HG02623 (cell line): Measurements from ENCODE around the gene STK39.

Source experiments
- ATAC-seq: cut with Tn5 transposase; IDR thresholded peaks from one replicate; pipeline ENCODE4 v1.9.1; 2021; ENCODE audit warnings: moderate library complexity; ENCODE audit not compliant: unreplicated experiment

Gene STK39

GRCh38 chr2:168058675-168059074, 188.7 kb downstream of the STK39 start:
- ATAC-seq, result no peak

DNA sequence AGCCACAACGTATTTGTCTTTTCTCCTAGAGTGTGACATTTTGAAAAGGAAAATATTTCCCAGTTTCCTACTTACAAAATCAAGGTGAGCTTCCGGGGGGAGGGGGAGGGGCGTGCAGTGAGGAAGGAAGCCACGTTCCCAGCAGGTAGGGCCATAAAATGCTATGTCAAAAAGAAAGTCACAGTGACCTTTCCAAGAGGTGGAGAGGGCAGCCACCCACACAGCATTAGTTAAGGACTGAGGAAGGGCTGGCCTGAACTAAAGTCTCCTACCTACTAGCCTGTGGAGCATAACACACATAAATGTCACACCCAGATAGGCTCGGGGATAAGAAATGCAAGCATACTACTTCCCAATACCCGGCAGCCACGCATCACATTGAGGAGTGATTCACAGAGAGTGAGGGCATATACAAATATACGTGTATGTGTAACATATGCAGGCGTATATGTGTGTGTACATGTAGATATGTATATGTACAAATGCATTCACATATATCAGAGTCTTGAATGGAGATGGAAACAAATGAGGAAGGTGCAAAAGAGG, 191.1 kb downstream of the STK39 start:
- ATAC-seq, result no peak

GRCh38 chr2:168054657-168055056, 192.7 kb downstream of the STK39 start:
- ATAC-seq, result no peak

- no peak for ATAC-seq
These were observed 193.7 kb downstream of the STK39 start for GRCh38 chr2:168053676-168054075.

DNA sequence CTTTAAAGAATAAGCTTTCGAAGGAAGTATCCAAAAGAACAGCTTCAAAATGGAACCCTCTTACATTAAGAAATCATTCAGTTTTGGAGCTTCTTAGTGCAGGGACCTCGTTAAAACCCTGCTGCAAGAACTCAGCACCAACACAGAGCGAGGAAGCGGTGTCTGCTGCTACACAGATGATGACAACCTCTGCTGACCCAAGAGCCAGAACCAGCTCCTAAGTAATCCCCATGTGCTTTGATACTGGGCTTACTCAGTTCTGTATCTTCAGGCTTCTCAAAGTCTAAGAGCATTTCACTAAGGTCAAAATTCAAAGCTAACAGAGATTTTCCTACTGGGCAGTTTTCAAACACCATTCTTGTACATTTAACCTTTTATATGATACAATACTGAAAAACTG, 194.6 kb downstream of the STK39 start:
- no peak for ATAC-seq

DNA sequence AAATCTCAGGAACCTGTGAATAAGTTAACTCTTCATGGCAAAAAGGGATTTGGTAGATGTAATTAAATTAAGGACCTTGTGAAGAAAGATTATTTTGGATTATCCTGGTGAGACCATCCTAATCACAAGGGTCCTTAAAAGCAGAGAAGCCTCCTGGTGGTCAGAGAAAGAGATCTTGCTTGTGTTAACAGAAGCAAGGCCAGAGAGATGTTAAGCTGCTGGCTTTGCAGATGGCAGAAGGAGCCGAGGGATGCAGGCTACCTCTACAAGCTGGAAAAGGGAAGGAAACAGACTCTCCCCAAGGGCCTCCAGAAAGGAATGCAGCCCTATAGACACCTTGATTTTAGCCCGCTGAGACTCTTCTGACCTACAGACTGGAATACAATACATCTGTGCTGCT, 197.0 kb downstream of the STK39 start:
- no peak for ATAC-seq

- no peak for ATAC-seq
These were observed 197.8 kb downstream of the STK39 start for GRCh38 chr2:168049609-168050008.

- no peak for ATAC-seq
These were observed 200.2 kb downstream of the STK39 start for GRCh38 chr2:168047091-168047690.

- ATAC-seq, result no peak
These were observed 202.8 kb downstream of the STK39 start for GRCh38 chr2:168044579-168044978.

GRCh38 chr2:168044176-168044575, 203.2 kb downstream of the STK39 start:
- no peak for ATAC-seq

GRCh38 chr2:168042127-168042824, 205.1 kb downstream of the STK39 start:
- peak; percentile 89 for ATAC-seq

DNA sequence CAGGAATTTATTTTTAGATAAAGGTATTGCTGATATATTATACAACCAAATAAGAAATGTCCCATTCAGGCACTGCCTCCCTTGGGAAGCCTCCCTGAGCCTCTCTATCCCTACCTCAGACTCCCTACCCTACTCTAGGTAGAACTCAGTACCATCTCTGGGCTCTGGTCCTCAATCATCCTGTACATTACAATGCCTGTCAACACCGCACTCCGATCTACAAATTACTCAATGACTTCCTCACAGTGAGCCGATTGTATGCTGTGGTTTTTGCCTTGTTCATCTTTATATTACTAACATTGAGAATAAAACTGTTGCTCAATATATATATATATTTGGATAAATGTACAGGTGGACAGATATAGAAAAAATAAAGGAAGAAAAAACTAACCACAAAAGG, 207.5 kb downstream of the STK39 start:
- ATAC-seq, result no peak

DNA sequence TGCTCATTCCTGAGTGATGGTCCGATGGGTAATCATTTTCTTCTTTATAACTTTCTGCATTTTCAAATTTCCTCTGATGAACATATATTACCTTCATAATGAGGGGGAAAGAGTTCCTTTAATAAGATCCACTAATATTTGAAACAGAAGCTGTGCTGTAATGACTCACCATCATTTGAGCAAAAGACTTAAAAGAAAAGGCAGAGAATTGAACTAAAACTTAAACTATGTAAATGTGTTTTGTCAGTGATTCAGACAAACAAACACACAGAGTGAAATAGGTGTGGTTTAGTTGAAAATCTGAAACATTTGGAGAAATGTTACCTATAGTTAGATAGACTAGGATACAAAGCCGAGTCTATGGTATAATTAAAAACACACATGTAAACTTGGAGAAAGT, 209.6 kb downstream of the STK39 start:
- ATAC-seq, result no peak

GRCh38 chr2:168035458-168035857, 211.9 kb downstream of the STK39 start:
- ATAC-seq, result peak; percentile 41

DNA sequence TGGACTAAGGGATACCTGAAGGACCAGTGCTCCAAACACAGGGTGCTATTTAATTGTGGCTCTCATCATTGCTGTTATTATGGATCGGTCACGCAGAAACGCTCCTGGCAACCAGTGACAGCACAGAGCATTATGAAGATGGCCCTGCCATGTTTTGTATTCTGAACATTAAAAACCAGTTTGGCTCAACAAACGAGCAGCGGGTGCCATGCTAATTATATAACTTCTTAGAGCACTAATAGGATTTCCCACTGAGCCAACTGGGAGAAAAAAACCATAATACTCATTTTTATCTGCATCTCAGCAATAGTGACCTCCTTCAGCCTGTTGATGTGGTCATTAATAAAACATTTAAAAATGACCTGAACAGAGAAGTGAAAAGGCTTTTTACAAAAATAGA, 212.8 kb downstream of the STK39 start:
- no peak for ATAC-seq

- no peak for ATAC-seq
These were observed 213.4 kb downstream of the STK39 start for GRCh38 chr2:168033966-168034365.

GRCh38 chr2:168032091-168032490, 215.3 kb downstream of the STK39 start:
- no peak for ATAC-seq

- ATAC-seq, result peak; percentile 83
These were observed 216.4 kb downstream of the STK39 start for GRCh38 chr2:168030862-168031624.

DNA sequence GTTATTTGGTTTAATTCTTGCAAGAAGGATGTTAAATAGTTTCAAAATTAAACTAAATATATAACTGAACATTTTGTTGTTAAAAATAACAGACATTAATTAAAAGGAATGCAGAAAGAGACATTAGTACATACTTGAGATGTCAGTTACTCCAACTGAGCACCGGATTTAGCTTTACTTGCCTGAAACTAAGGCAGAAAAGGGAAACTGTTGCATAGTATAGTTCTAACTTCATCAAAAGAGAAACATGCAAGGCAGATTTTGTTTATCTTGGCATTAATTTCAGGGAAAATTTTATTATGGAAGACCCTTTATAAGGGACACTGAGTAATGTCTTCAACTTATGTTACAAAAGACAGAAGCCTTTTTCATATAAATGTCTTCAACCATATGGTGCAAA, 218.3 kb downstream of the STK39 start:
- no peak for ATAC-seq

DNA sequence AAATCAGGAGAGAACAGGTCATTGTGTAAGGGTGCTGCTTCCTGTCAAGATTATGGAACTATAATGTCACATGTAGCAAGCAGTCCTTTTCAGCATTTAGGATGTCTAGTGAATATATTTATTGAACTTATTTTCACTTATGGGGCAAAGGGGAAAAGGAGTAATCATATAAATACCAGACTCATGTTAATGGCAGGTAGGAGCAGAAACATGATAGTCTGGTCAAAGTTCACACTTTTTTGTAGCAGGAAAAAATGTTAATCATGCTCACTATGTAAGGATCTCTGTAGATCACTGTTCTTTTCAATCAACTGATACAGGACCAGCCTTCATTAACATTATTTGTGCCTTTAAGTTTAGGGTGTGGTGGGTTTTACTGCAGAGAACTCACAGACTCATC, 219.0 kb downstream of the STK39 start:
- no peak for ATAC-seq

GRCh38 chr2:168025487-168026202, 221.8 kb downstream of the STK39 start:
- ATAC-seq, result no peak
